Neural cell (in vitro differentiated cells): Measurements from ENCODE around the gene SAP130.

ENCODE experiments used
- CTCF ChIP-seq: fragments of 450-650 bp; IDR thresholded peaks from 2 replicates; pipeline ENCODE4 v1.5.1; 2014; ENCODE audit warnings: antibody characterized with exemption, mild to moderate bottlenecking, moderate library complexity; ENCODE audit not compliant: poor library complexity, severe bottlenecking
- EP300 ChIP-seq: fragments of 450-650 bp; conservative IDR thresholded peaks from 2 replicates; pipeline ENCODE4 v1.6.1; 2014; ENCODE audit warnings: antibody characterized with exemption, mild to moderate bottlenecking, moderate library complexity; ENCODE audit not compliant: poor library complexity, severe bottlenecking
- EZH2 ChIP-seq: fragments of 200-600, 300-800 bp; shearing (Covaris generic), sonication (generic); IDR thresholded peaks from 2 replicates; pipeline ENCODE4 v1.6.1; 2014; ENCODE audit warnings: antibody characterized with exemption, low read length, borderline replicate concordance, mild to moderate bottlenecking; ENCODE audit not compliant: insufficient read depth, poor library complexity, severe bottlenecking
- REST ChIP-seq: IDR thresholded peaks from 2 replicates; pipeline ENCODE4 v1.6.1; 2012; ENCODE audit warnings: borderline replicate concordance
- TAF1 ChIP-seq: IDR thresholded peaks from 2 replicates; pipeline ENCODE4 v1.6.1; 2012; ENCODE audit warnings: low read depth

- TF ChIP-seq CTCF = no peak
- no peak for TF ChIP-seq TAF1
- TF ChIP-seq EZH2 = no peak
- TF ChIP-seq EP300 = no peak
- TF ChIP-seq REST = no peak
These were observed 45.4 kb upstream of the SAP130 start for GRCh38 chr2:128073278-128073677.
